ENCODE data around the gene WWOX.

The WWOX gene

DNA sequence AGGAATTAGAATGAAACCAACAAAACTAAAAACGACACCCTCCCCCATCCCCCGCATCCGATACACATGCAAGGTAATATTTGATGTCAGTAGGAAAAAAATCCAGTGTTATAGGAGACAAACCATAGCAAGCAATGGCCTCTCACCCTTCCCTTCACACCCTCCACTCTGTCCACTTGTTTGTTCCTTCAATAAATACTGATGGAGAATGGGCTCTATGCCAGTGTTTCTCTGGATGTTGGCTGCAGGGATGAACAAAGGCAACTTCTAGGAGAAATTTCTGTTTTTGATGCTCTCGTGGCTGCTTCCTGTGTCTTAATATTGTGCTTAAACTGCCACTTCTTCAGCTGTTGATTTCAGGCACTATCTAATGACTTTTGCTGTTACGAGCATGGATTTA is 98.8 kb downstream of the WWOX start:
- H3K9me3 ChIP-seq (ENCODE audit: low read length) = no peaks in the 10 kb centered on the region
- no peaks in the 10 kb centered on the region for H3K4me1 ChIP-seq (ENCODE audit: insufficient read depth, low read length)
- H3K4me3 ChIP-seq (ENCODE audit: low read length) = no peak overlapping the region
- no peak overlapping the region for H2AFZ ChIP-seq (ENCODE audit: low read depth, low read length)
- H3K36me3 ChIP-seq (ENCODE audit: insufficient read depth, low read length) = no peaks in the 10 kb centered on the region
- no peaks in the 10 kb centered on the region for H3K27me3 ChIP-seq (ENCODE audit: insufficient read depth, low read length)

DNA sequence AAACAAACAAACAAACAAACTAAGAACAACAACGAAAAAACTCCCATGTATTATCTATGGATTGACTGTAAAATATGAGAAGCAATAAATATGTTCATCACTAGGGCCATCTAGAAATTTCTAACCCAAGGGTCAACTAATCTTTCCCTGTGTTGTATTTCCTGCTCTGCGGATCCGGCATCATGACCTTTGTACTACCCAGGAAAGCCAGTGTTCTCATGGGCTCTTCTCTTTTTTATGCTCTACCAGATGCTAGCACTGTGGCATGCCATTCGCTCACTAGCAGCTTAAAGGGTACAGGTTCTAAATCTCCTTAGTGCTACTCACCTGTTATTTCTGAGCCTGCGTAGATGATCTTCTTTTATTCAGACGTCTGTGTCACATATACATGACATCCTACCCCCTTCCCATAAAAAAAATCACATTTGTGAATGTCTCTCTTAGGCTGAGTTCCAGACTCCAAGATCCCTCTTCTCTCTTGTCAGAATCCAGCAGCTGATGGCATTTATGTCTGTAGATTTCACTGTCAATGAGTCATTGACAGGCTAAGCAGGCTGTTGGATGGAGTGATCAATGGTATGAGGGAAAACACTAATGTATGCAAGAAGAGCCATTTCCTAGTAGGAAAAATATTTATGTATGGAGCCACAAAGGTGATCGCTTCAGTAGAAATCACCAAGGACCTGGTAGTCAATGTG is 100.0 kb downstream of the WWOX start:
- no peaks in the 10 kb centered on the region for H3K9me3 ChIP-seq (ENCODE audit: low read length)
- H2AFZ ChIP-seq (ENCODE audit: low read depth, low read length) = no peak overlapping the region
- H3K4me1 ChIP-seq (ENCODE audit: insufficient read depth, low read length) = no peaks in the 10 kb centered on the region
- H3K36me3 ChIP-seq (ENCODE audit: insufficient read depth, low read length) = no peaks in the 10 kb centered on the region
- H3K4me3 ChIP-seq (ENCODE audit: low read length) = no peak overlapping the region
- H3K27me3 ChIP-seq (ENCODE audit: insufficient read depth, low read length) = no peaks in the 10 kb centered on the region

DNA sequence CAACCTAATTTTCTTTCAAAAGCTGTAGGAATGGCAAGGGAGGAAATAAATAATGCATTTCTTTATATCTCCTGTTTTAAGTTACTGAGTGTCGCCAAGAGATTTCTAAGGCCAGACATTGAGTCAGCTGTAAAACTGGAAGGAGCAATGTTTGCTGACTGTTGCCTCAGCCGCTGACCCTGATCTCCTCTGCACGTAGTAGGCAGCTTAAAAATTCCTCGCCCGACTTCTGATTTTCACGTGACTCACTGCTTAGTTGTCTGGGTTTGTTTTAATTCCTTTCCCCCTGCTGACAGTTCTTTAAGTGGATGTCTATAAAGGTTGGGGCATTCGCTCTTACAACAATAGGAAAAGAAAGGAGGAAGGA is 100.6 kb downstream of the WWOX start:
- Histone ChIP-seq H3K36me3 (ENCODE audit: insufficient read depth, low read length) (no peaks in the 10 kb centered on the region), H3K9me3 (ENCODE audit: low read length) (no peaks in the 10 kb centered on the region), H3K27me3 (ENCODE audit: insufficient read depth, low read length) (no peaks in the 10 kb centered on the region), H2AFZ (ENCODE audit: low read depth, low read length) (no peak overlapping the region), H3K4me3 (ENCODE audit: low read length) (no peak overlapping the region), H3K4me1 (ENCODE audit: insufficient read depth, low read length) (no peaks in the 10 kb centered on the region)

DNA sequence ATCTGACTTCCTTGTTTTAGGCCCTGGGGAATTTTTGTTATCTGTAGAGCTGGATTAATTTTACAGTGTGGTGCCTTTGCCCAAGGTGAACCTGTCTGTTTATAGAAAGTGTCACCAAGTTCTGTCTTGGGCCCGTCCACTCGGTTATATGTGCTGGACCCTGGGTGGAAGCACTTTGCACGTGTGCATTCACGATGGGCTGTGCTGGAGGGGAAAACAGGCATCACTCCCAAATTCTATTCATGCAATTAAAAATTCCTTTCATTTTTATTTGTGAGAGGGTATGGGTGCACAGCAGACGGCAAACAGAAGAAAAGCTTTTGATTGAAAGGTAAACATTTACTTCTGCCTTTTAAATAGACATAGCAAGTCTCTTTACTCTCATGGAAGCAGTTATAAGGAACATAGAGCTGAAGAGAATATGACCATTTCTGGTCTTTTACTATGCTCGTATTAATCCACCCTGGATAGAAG is 101.2 kb downstream of the WWOX start:
- Histone ChIP-seq H3K4me1 (ENCODE audit: insufficient read depth, low read length) (no peaks in the 10 kb centered on the region), H3K36me3 (ENCODE audit: insufficient read depth, low read length) (no peaks in the 10 kb centered on the region)

DNA sequence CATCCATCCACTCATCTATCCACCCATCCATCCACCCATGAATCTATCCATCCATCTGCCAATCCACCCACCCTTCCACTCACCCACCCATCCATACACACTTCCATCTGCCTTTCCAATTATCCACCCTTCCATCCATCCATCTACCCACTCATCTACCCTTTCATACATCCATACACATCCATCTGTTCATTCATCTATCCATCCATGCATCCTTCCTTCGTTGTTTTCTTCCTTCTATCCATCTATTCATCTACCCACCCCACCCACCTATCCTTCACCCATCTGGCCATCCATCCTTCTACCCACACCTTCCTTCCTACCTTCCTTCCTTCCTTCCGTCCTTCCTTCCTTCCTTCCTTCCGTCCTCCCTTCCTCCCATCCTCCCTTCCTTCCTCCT is 106.1 kb downstream of the WWOX start:
- Histone ChIP-seq H2AFZ (ENCODE audit: low read depth, low read length) (no peak overlapping the region), H3K9me3 (ENCODE audit: low read length) (no peaks in the 10 kb centered on the region), H3K4me3 (ENCODE audit: low read length) (no peak overlapping the region), H3K4me1 (ENCODE audit: insufficient read depth, low read length) (peaks cover 6% of the 10 kb centered on the region), H3K36me3 (ENCODE audit: insufficient read depth, low read length) (no peaks in the 10 kb centered on the region), H3K27me3 (ENCODE audit: insufficient read depth, low read length) (no peaks in the 10 kb centered on the region)

More for the DNA sequence above, 101.2 kb downstream of the WWOX start:
- Histone ChIP-seq H3K4me3 (ENCODE audit: low read length) (no peak overlapping the region), H3K27me3 (ENCODE audit: insufficient read depth, low read length) (no peaks in the 10 kb centered on the region), H2AFZ (ENCODE audit: low read depth, low read length) (no peak overlapping the region), H3K9me3 (ENCODE audit: low read length) (no peaks in the 10 kb centered on the region)

DNA sequence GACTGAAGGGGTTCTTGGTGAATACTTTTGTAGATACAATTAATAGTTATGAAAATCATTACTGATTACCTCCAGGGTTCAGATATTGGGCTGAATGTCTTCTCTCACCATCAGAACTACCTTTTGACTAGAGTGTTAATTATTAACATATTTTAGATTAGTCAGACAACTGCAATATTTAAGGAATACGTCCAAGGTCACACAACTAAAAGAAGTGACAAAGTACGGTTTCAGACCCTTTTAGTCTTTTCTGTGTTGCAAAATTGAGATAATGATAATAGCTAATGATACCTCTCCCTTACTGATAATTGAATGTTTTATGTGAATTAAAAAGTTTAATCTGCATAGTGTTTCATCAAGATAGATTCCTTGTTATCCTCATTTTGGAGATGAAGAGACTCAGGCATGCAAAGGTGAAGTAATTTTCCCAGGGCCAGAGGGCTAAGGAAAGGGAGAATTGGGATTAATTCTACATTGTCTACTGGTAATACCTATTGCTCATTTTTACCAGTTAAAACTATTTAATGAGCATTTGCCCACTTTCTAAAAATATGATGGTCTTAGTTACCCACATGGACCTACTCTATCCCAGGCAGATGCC is 107.3 kb downstream of the WWOX start:
- Histone ChIP-seq H2AFZ (ENCODE audit: low read depth, low read length) (no peak overlapping the region), H3K36me3 (ENCODE audit: insufficient read depth, low read length) (no peaks in the 10 kb centered on the region), H3K27me3 (ENCODE audit: insufficient read depth, low read length) (no peaks in the 10 kb centered on the region), H3K4me1 (ENCODE audit: insufficient read depth, low read length) (peaks cover 6% of the 10 kb centered on the region), H3K4me3 (ENCODE audit: low read length) (no peak overlapping the region), H3K9me3 (ENCODE audit: low read length) (no peaks in the 10 kb centered on the region)

DNA sequence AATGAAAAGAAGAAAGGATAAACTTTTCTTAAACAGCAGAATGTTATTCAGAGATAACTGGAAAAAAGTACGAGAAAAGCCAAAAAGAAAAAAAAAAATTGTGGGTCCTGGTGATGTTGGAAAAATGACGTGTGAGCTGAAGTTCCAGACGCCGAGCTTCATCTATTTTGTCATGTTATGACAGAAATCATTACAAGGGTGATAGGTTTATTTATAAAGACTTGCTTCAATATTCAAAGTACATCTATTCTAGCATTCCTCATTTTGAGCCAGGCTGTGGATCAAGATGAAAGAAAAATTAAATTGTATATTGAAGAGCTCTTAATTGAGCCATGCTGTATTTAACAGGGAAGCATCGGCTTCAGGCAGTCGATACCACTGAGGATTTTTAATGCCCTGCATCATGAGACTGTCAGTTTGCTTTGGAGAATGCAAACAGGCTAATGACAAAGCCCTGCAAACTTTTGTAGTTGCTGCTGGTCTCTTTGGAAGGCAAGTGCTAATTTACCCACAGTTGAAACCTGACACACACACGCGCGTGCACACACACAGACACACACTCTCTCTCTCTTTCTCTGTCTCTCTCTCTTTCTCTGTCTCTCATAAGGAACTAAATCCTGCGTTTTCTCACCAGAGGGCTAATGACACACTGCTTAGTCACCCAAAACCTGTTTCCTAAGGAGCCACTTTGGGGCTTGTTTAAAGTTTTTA is 110.7 kb downstream of the WWOX start:
- Histone ChIP-seq H2AFZ (ENCODE audit: low read depth, low read length) (no peak overlapping the region), H3K9me3 (ENCODE audit: low read length) (no peaks in the 10 kb centered on the region), H3K4me3 (ENCODE audit: low read length) (no peak overlapping the region), H3K27me3 (ENCODE audit: insufficient read depth, low read length) (no peaks in the 10 kb centered on the region), H3K4me1 (ENCODE audit: insufficient read depth, low read length) (peaks cover 6% of the 10 kb centered on the region), H3K36me3 (ENCODE audit: insufficient read depth, low read length) (no peaks in the 10 kb centered on the region)

DNA sequence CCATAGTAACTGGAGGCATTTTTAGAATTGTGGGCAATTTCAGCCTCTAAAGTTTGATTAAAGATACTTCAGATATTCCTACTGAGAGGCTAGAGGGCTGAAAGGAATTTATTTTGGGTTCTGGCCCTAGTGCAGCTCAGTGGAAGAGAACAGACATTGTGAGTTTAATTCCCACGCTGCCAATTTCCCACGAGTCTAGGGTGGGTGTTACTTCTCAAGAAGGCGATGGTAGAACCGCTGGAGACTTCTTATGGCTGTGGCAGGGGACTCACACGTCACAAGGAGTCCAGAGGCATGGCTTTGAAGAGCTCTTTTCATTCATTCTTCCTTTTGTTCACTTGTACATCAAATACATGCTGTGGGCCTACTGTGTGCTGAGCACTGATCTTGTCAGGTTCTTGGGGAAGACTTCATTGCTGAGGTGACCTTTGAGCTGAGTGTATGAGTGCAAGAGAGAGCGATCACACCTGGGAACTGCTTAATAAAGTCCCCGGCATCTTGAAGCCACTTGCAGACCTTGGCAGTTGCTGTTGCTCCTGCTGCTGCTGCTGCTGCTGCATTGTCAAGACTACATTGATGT is 111.7 kb downstream of the WWOX start:
- peaks cover 6% of the 10 kb centered on the region for H3K4me1 ChIP-seq (ENCODE audit: insufficient read depth, low read length)
- no peaks in the 10 kb centered on the region for H3K36me3 ChIP-seq (ENCODE audit: insufficient read depth, low read length)
- H3K4me3 ChIP-seq (ENCODE audit: low read length) = no peak overlapping the region
- no peaks in the 10 kb centered on the region for H3K27me3 ChIP-seq (ENCODE audit: insufficient read depth, low read length)
- no peak overlapping the region for H2AFZ ChIP-seq (ENCODE audit: low read depth, low read length)
- H3K9me3 ChIP-seq (ENCODE audit: low read length) = no peaks in the 10 kb centered on the region

DNA sequence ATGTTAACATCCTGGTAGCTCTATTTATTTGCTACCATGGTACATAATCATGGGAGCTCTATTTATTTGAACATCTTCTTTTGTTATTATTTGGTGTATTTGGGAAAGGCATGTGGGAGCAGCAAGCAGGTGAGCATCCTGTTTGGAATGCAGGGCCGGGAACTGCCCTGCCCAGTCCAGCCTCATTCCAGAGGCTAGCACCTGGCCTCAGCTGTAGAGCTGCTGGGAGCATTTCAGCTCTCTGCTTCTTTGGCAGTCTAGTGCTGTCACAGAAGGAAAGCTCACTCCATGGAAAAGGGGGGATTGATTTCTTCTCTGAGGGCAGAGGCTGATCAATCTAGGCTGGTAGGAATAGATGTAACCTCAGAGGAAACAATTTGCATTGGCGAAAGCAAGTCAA is 112.5 kb downstream of the WWOX start:
- no peaks in the 10 kb centered on the region for H3K36me3 ChIP-seq (ENCODE audit: insufficient read depth, low read length)
- peaks cover 6% of the 10 kb centered on the region for H3K4me1 ChIP-seq (ENCODE audit: insufficient read depth, low read length)
- no peaks in the 10 kb centered on the region for H3K27me3 ChIP-seq (ENCODE audit: insufficient read depth, low read length)
- no peak overlapping the region for H2AFZ ChIP-seq (ENCODE audit: low read depth, low read length)
- H3K4me3 ChIP-seq (ENCODE audit: low read length) = no peak overlapping the region
- no peaks in the 10 kb centered on the region for H3K9me3 ChIP-seq (ENCODE audit: low read length)

DNA sequence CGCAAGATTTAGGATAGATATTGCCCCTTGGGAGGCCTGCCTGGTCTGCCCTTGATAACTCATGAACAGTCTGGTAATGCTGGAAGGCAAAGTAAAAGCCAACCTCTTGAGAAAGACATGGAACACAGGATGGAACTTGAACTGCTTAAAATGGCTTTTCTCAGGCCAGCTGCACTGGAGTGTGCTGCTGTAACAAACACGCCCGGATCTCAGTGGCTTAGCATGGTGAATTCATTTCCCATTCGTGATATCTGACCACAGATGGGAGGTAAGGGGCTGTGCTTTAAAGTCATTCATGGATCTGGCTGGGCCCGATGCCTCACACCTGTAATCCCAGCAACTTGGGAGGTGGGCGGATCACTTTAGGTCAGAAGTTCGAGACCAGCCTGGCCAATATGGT is 113.2 kb downstream of the WWOX start:
- Histone ChIP-seq H3K9me3 (ENCODE audit: low read length) (no peaks in the 10 kb centered on the region), H3K36me3 (ENCODE audit: insufficient read depth, low read length) (no peaks in the 10 kb centered on the region), H3K27me3 (ENCODE audit: insufficient read depth, low read length) (no peaks in the 10 kb centered on the region), H3K4me1 (ENCODE audit: insufficient read depth, low read length) (peaks cover 6% of the 10 kb centered on the region), H2AFZ (ENCODE audit: low read depth, low read length) (no peak overlapping the region), H3K4me3 (ENCODE audit: low read length) (no peak overlapping the region)

DNA sequence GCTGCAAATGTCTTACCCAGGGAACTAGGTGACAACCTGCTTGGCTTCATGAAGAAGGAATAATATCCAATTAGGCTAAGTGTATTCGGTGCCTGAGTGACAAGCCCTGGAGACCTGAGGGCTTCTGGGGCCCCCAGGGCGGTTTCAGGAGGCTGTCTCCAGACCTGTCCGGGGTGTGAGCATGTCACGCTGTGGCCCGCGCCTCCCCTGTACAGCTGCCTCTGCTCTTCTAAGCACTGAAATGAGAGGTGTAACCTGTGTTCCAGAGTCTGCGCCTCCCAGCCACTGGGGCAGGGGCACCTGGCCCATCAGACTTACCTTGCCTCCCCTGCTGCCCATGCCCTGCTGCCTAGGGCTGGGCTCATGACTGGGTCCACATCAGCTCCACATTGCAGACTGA is 114.3 kb downstream of the WWOX start:
- H3K9me3 ChIP-seq (ENCODE audit: low read length) = no peaks in the 10 kb centered on the region
- H3K27me3 ChIP-seq (ENCODE audit: insufficient read depth, low read length) = no peaks in the 10 kb centered on the region
- H3K4me1 ChIP-seq (ENCODE audit: insufficient read depth, low read length) = peaks cover 6% of the 10 kb centered on the region
- H2AFZ ChIP-seq (ENCODE audit: low read depth, low read length) = no peak overlapping the region
- H3K36me3 ChIP-seq (ENCODE audit: insufficient read depth, low read length) = no peaks in the 10 kb centered on the region
- H3K4me3 ChIP-seq (ENCODE audit: low read length) = no peak overlapping the region

DNA sequence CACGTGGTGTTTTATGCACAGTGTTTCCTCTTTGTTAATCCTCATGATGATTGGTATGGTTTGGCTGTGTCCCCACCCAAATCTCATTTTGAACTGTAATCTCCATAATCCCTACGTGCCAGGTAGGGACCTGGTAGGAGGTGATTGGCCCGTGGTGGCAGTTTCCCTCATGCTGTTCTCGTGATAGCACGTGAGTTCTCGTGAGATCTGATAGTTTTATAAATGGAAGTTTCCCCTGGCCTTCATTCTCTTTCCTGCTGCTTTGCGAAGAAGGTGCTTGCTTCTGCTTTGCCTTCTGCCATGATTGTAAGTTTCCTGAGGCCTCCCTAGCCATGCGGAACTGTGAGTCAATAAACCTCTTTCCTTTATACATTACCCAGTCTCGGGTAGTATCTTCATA is 115.8 kb downstream of the WWOX start:
- Histone ChIP-seq H3K4me1 (ENCODE audit: insufficient read depth, low read length) (peaks cover 2% of the 10 kb centered on the region), H3K36me3 (ENCODE audit: insufficient read depth, low read length) (no peaks in the 10 kb centered on the region), H3K27me3 (ENCODE audit: insufficient read depth, low read length) (no peaks in the 10 kb centered on the region), H3K4me3 (ENCODE audit: low read length) (no peak overlapping the region), H2AFZ (ENCODE audit: low read depth, low read length) (no peak overlapping the region), H3K9me3 (ENCODE audit: low read length) (no peaks in the 10 kb centered on the region)

DNA sequence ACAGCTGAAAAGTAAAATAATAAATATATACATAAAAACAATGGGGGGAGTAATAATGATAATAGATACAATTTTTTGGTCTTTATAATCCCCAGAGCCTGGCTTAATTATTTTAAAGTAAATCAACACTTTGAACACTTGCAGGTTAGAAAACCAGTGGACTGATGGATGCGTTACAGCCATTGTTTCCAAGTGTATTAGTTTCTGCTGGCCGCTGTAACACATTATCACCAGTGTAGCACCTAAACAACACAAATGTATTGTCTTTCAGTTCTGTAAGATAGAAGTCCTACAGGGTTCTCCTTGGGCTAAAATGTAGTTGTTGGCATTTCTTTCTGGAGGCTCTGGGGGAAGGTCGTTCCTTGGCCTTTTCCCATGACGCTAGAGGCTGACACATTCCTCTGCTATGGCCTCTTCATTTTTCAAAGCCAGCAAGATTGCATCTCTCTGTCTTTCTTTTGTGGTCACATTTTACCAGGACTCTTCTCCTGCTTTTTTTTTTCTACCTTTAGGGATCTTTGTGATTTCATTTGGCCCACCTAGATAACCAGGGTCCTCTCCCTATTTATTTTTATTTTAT is 116.8 kb downstream of the WWOX start:
- H3K36me3 ChIP-seq (ENCODE audit: insufficient read depth, low read length) = no peaks in the 10 kb centered on the region
- H3K4me1 ChIP-seq (ENCODE audit: insufficient read depth, low read length) = no peaks in the 10 kb centered on the region
- no peaks in the 10 kb centered on the region for H3K27me3 ChIP-seq (ENCODE audit: insufficient read depth, low read length)
- H2AFZ ChIP-seq (ENCODE audit: low read depth, low read length) = no peak overlapping the region
- H3K4me3 ChIP-seq (ENCODE audit: low read length) = no peak overlapping the region
- H3K9me3 ChIP-seq (ENCODE audit: low read length) = no peaks in the 10 kb centered on the region
